Uterus (tissue), 4 donors: ENCODE measurements around the gene SLFNL1. TPM values are rescaled to one million over a fixed set of nuclear protein-coding genes. Genes with fewer than 3 reads are reported as not detected.

ENCODE experiments used
- DNase-seq, 2 donors: peaks; one replicate each; pipeline ENCODE4 v3.0.0-alpha.2; 2019 to 2020
- H3K27ac ChIP-seq, 2 donors: fragments of 200-600 bp; sonication (generic); 1 replicate in 1 of 2; 2 replicates in 1 of 2; pipeline ENCODE4 v1.5.1; 2016 to 2018
- H3K27me3 ChIP-seq, 2 donors: fragments of 200-600 bp; sonication (generic); one replicate each; pipeline ENCODE4 v1.5.1; 2018 to 2019; ENCODE audit warnings: control low read depth in 1 of 2
- H3K36me3 ChIP-seq, 2 donors: fragments of 200-600 bp; sonication (generic); one replicate each; pipeline ENCODE4 v1.5.1; 2019; ENCODE audit warnings: control low read depth in 1 of 2
- H3K4me1 ChIP-seq, 2 donors: fragments of 200-600 bp; sonication (generic); one replicate each; pipeline ENCODE4 v1.5.1; 2018 to 2019; ENCODE audit warnings: control low read depth in 1 of 2
- H3K4me3 ChIP-seq, 2 donors: fragments of 200-600 bp; sonication (generic); 1 replicate in 1 of 2; 2 replicates in 1 of 2; pipeline ENCODE4 v1.5.1; 2018 to 2019; ENCODE audit warnings: mild to moderate bottlenecking in 1 of 2
- H3K9me3 ChIP-seq, 2 donors: fragments of 200-600 bp; sonication (generic); one replicate each; pipeline ENCODE4 v1.5.1; 2019; ENCODE audit warnings: control low read depth in 1 of 2
- CTCF ChIP-seq, 4 experiments: fragments of 200-600 bp in 2 of 4; fragments of 450-650 bp in 2 of 4; sonication (generic) in 2 of 4; IDR thresholded peaks; one replicate each; pipeline ENCODE4 v1.5.1; 2016 to 2019; ENCODE audit warnings: antibody characterized with exemption in 4 of 4, mild to moderate bottlenecking in 2 of 4, moderate library complexity in 1 of 4
- POLR2A ChIP-seq, 2 donors: fragments of 450-650 bp; IDR thresholded peaks; one replicate each; pipeline ENCODE4 v1.6.1; 2016; ENCODE audit warnings: antibody characterized with exemption in 2 of 2, mild to moderate bottlenecking in 1 of 2, moderate library complexity in 1 of 2
- intact Hi-C: fragments of 100-400 bp; cut with DNase I; formaldehyde crosslinking; loops from one replicate; pipeline ENCODE4 v1.15.1; 2023; ENCODE audit warnings: low total_unique reads
- total RNA-seq, 4 donors: library from RNA; depleted of rRNA in 3 of 4; stranded (reverse); fragments of >200 nt in 3 of 4; gene quantifications; one replicate each; pipeline versions ENCODE4 v1.1.0 to v1.2.4, GENCODE V29; 2014 to 2023
- donor health status: DM: yes; HTN: yes; CAD: no.

Gene SLFNL1
- total RNA-seq, 4 donors from 2014 or later = 0.83 to 31.3 (median 1.6) TPM; not detected in 1

- Histone ChIP-seq H3K4me1 (no peaks in the 10 kb centered on the region), H3K36me3 (no peaks in the 10 kb centered on the region), H3K4me3 (no peak overlapping the region), H3K27me3 (no peaks in the 10 kb centered on the region), H3K27ac (peak overlapping the region in 1 of 2 donors; percentile 54), H3K9me3 (no peaks in the 10 kb centered on the region)
- no peak for DNase-seq
- TF ChIP-seq POLR2A (IDR thresholded peaks at IDR 0.05) = peak in 1 of 2 donors; percentile 12
- TF ChIP-seq CTCF (IDR thresholded peaks at IDR 0.05) = no peak
- intact Hi-C loops = no loop called here
These were observed 24.8 kb upstream of the SLFNL1 start for GRCh38 chr1:41046347-41046775.

- peak; percentile 37 to 38 for DNase-seq
- Histone ChIP-seq H3K36me3 (no peaks in the 10 kb centered on the region), H3K27me3 (no peaks in the 10 kb centered on the region), H3K4me3 (no peak overlapping the region), H3K9me3 (no peaks in the 10 kb centered on the region), H3K27ac (peak overlapping the region; percentile 17 to 54), H3K4me1 (no peaks in the 10 kb centered on the region)
- intact Hi-C loops = no loop called here
- TF ChIP-seq CTCF (IDR thresholded peaks at IDR 0.05) (no peak), POLR2A (IDR thresholded peaks at IDR 0.05) (no peak)
These were observed 24.2 kb upstream of the SLFNL1 start for GRCh38 chr1:41045740-41046139.

- TF ChIP-seq CTCF (IDR thresholded peaks at IDR 0.05) (no peak), POLR2A (IDR thresholded peaks at IDR 0.05) (no peak)
- H3K4me3 ChIP-seq = no peak overlapping the region
- H3K36me3 ChIP-seq = no peaks in the 10 kb centered on the region
- no peaks in the 10 kb centered on the region for H3K4me1 ChIP-seq
- H3K9me3 ChIP-seq = no peaks in the 10 kb centered on the region
- no peak overlapping the region for H3K27ac ChIP-seq
- no peaks in the 10 kb centered on the region for H3K27me3 ChIP-seq
- no peak for DNase-seq
- intact Hi-C loops = no loop called here
These were observed 22.7 kb upstream of the SLFNL1 start for GRCh38 chr1:41044187-41044586.

GRCh38 chr1:41041614-41042270 is 20.2 kb upstream of the SLFNL1 start:
- Histone ChIP-seq H3K4me1 (no peaks in the 10 kb centered on the region), H3K4me3 (no peak overlapping the region), H3K27me3 (no peaks in the 10 kb centered on the region), H3K36me3 (no peaks in the 10 kb centered on the region), H3K9me3 (no peaks in the 10 kb centered on the region), H3K27ac (no peak overlapping the region)
- TF ChIP-seq POLR2A (IDR thresholded peaks at IDR 0.05) = no peak
- no peak for TF ChIP-seq CTCF (IDR thresholded peaks at IDR 0.05)
- intact Hi-C loops = no loop called here
- DNase-seq = no peak

GRCh38 chr1:41038110-41038509 is 16.6 kb upstream of the SLFNL1 start:
- no peak for DNase-seq
- Histone ChIP-seq H3K4me3 (no peak overlapping the region), H3K36me3 (no peaks in the 10 kb centered on the region)

More at GRCh38 chr1:41038110-41038509, 16.6 kb upstream of the SLFNL1 start:
- Histone ChIP-seq H3K4me1 (no peaks in the 10 kb centered on the region), H3K27ac (no peak overlapping the region), H3K9me3 (no peaks in the 10 kb centered on the region), H3K27me3 (no peaks in the 10 kb centered on the region)
- intact Hi-C loops = no loop called here
- no peak for TF ChIP-seq POLR2A (IDR thresholded peaks at IDR 0.05)
- TF ChIP-seq CTCF (IDR thresholded peaks at IDR 0.05) = peak in 2 of 4 experiments; percentile 10 to 21
